ENCODE data around the gene PPM1B.

GRCh38 chr2:44134848-44135247 lies 33.8 kb upstream of the PPM1B start:
- TF ChIP-seq GATA3 (IDR thresholded peaks at IDR 0.05; ENCODE audit: low read depth, low read length) (no peak), GATA2 (IDR thresholded peaks at IDR 0.05; ENCODE audit: low read depth, low read length) (no peak)

Data from SH-SY5Y (cell line).